ENCODE results near the gene PEAR1.

PEAR1 gene

GRCh38 chr1:156931974-156932710, 38.6 kb downstream of the PEAR1 start:
- in situ Hi-C loops (cut with HindIII; ENCODE audit: low sequenced_read_pairs) = no loop called here

GRCh38 chr1:156933136-156933535, 39.6 kb downstream of the PEAR1 start:
- in situ Hi-C loops (cut with HindIII; ENCODE audit: low sequenced_read_pairs) = no loop called here

- in situ Hi-C loops (cut with HindIII; ENCODE audit: low sequenced_read_pairs) = no loop called here
These were observed 42.1 kb downstream of the PEAR1 start for GRCh38 chr1:156935505-156936128.

GRCh38 chr1:156936191-156936590, 42.7 kb downstream of the PEAR1 start:
- in situ Hi-C loops (cut with HindIII; ENCODE audit: low sequenced_read_pairs) = no loop called here

GRCh38 chr1:156936721-156937220, 43.3 kb downstream of the PEAR1 start:
- in situ Hi-C loops (cut with HindIII; ENCODE audit: low sequenced_read_pairs) = no loop called here

- in situ Hi-C loops (cut with HindIII; ENCODE audit: low sequenced_read_pairs) = no loop called here
These were observed 44.4 kb downstream of the PEAR1 start for GRCh38 chr1:156937883-156938282.

GRCh38 chr1:156938813-156939212, 45.3 kb downstream of the PEAR1 start:
- in situ Hi-C loops (cut with HindIII; ENCODE audit: low sequenced_read_pairs) = no loop called here

GRCh38 chr1:156939786-156940334, 46.3 kb downstream of the PEAR1 start:
- in situ Hi-C loops (cut with HindIII; ENCODE audit: low sequenced_read_pairs) = no loop called here

GRCh38 chr1:156941675-156942074, 48.2 kb downstream of the PEAR1 start:
- in situ Hi-C loops (cut with HindIII; ENCODE audit: low sequenced_read_pairs) = no loop called here

- in situ Hi-C loops (cut with HindIII; ENCODE audit: low sequenced_read_pairs) = no loop called here
These were observed 48.7 kb downstream of the PEAR1 start for GRCh38 chr1:156942176-156942575.

- in situ Hi-C loops (cut with HindIII; ENCODE audit: low sequenced_read_pairs) = no loop called here
These were observed 49.1 kb downstream of the PEAR1 start for GRCh38 chr1:156942576-156942975.

- in situ Hi-C loops (cut with HindIII; ENCODE audit: low sequenced_read_pairs) = no loop called here
These were observed 50.2 kb downstream of the PEAR1 start for GRCh38 chr1:156943756-156944155.

- in situ Hi-C loops (cut with HindIII; ENCODE audit: low sequenced_read_pairs) = no loop called here
These were observed 50.8 kb downstream of the PEAR1 start for GRCh38 chr1:156944268-156944667.

GRCh38 chr1:156944848-156945247, 51.3 kb downstream of the PEAR1 start:
- in situ Hi-C loops (cut with HindIII; ENCODE audit: low sequenced_read_pairs) = no loop called here

GRCh38 chr1:156945881-156946661, 52.6 kb downstream of the PEAR1 start:
- in situ Hi-C loops (cut with HindIII; ENCODE audit: low sequenced_read_pairs) = no loop called here

GRCh38 chr1:156947127-156947526, 53.6 kb downstream of the PEAR1 start:
- in situ Hi-C loops (cut with HindIII; ENCODE audit: low sequenced_read_pairs) = no loop called here

GRCh38 chr1:156947818-156948525, 54.5 kb downstream of the PEAR1 start:
- in situ Hi-C loops (cut with HindIII; ENCODE audit: low sequenced_read_pairs) = no loop called here

- in situ Hi-C loops (cut with HindIII; ENCODE audit: low sequenced_read_pairs) = no loop called here
These were observed 55.2 kb downstream of the PEAR1 start for GRCh38 chr1:156948708-156949107.

- in situ Hi-C loops (cut with HindIII; ENCODE audit: low sequenced_read_pairs) = no loop called here
These were observed 55.6 kb downstream of the PEAR1 start for GRCh38 chr1:156949127-156949526.

- in situ Hi-C loops (cut with HindIII; ENCODE audit: low sequenced_read_pairs) = no loop called here
These were observed 57.9 kb downstream of the PEAR1 start for GRCh38 chr1:156951371-156951770.

GRCh38 chr1:156953571-156953970, 60.1 kb downstream of the PEAR1 start:
- in situ Hi-C loops (cut with HindIII; ENCODE audit: low sequenced_read_pairs) = no loop called here
